GM19395 (cell line): ENCODE measurements around the gene MYO3B.

Experiments
- ATAC-seq: cut with Tn5 transposase; IDR thresholded peaks from one replicate; pipeline ENCODE4 v1.9.1; 2021; ENCODE audit warnings: mild to moderate bottlenecking, moderate library complexity; ENCODE audit not compliant: unreplicated experiment

MYO3B gene

DNA sequence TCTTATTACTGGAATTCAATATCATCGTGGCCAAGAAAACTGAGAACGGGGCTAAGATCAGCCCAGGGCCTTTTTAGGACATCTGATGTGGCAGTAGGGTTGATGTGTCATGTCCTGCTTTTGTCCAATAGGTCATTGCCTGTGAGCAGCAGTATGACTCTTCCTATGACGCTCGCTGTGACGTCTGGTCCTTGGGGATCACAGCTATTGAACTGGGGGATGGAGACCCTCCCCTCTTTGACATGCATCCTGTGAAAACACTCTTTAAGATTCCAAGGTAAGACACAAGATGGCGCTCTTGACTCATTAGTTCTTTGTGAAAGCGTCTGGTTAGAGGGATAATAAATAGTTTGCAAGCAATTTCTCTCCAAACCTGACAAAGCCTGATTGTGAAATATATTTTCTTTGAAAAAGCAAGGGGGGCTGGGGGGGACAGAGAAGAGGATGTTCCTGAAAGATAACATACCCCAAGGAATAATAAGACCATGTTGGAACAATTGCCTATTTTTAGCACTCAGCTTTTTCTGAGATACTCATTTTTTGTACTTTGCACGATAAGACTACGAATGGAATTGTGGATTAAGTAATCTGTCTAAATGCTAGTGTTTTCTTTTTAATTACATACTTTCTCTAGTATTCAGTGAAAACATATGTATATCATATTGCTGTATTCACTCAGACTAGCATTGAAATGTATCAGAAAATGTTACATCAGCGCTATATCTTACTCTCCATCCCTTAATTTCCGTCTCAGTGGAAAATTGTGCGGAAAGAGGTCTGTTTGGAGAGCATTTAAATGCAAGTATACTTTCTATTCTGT, 58.1 kb downstream of the MYO3B start:
- ATAC-seq: no peak

DNA sequence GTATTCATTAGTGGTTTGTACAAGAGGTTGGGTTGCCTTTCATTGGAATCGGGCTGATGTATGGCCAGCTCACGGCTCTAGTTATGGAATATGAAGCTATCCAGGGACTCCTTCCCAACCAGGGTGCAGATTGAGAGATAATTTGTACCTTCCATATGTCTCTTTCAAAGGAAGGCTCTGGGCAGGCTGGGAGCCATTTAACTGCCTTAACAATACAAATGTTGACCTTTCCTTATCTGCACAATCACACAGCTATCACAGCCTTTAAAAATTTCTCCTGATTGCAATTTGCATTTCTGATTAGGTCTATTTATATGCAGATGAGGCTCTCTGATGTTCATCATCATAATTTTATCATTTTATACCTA, 58.7 kb downstream of the MYO3B start:
- no peak for ATAC-seq

DNA sequence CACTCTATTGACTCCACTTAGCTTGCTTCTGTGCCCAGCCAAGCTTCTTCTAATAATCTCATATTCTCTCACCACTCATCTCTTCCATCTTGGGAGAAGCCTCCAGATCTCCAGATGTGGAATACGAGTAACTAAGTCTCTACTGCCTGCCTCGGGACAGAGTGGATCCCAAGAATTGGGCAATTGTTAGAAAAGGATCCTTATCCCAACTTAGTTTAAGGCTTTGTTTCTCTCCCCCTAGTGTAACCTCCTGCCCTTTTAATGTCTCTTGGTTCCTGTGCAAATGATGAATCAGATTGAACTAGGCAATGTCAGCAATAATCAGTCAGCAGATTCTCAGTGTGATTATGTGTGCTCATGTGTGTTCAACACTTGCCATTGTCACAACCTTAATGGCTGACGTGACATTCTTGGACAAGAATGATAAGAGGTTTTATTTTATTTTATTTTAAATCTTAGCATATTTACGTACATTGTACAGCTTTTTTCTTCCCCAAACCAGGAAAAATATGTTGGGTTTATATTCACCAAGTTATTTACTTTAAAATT, 59.7 kb downstream of the MYO3B start:
- ATAC-seq: no peak

DNA sequence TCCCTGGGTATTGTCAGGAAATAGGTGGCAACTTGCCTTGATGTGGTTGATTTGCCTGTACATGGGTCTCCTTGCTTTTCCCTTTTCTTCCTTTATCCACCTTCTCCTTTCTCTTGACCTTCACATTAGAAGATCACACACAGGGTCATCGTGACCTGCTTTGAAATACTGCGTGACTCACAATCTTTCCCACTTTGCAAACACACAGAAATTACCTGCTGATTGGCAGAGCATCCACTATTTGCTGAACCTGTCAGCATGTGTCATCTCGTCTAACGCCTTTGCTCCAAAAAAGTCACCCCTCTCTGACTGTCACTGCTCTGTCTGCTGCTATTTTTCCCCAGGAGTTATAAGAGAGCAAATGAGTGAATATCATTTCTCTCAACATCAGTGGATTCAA, 60.8 kb downstream of the MYO3B start:
- no peak for ATAC-seq

DNA sequence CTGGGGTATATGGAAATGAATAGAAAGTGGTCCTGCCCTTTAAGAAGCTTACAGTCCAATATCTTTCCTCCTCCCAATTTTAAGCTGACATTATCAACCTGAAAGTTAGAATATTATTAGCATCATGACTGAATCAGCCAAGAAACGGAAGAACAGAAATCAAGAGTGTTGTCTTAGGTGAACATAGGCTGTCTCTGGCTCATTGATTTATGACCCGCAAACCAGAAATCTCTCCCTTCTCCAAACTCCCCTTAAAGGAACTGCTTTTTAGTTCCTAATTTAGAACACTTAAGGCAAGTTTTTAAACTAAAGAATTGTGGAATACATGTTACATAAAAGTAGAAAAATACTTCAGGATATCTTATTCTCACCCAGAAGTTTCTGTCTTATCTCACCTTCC, 62.7 kb downstream of the MYO3B start:
- ATAC-seq: no peak

DNA sequence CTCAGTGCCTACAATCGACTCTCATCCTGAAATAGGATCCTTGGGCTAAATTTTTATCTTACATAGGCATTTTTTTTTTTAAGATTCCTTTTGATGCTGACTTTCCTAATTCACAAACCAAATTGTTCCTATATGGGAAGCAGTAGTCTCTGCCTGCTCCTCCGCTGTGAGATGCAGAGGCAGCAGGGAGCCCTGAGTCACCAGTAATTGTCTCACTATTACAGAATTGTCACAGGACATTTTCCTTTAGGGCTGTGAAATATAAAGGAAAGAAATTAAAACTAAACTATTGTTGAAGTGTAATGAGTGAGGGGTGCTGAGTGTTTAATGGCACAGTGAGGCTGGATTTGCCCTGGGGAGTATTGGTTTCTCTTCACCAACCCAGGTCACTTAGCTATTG, 63.8 kb downstream of the MYO3B start:
- ATAC-seq: no peak

DNA sequence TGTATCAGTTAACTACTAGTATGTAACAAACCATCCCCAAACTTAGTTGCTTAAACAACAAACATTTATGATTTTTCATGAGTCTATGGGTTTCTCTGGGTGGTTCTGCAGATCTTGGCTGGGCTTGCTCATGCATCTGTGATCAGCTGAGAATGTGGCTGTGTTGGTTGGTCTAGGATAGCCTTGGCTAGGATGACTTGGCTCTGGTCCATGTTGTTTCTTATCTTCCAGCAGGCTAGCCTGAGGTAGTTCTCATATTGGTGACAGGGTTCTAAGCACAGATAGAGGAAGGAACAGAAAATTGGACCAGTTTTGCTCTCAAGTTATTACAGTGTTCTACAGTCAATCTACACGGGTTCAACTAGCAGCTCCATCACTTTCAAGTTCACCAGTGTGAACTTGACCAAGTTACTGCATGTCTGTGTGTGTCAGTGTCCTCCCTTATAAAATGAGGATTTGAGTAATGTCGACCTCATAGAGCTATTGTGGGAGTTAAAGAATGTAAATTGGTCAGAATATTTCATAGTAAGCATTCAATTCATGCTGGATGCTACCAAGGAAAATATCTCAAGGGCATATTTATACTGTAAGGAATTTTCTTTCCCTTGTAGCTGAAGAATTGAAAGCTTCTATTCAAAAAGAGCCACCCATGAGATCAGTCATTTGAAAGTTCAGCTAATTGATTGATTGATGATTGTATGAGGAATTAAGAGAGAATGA, 65.3 kb downstream of the MYO3B start:
- ATAC-seq: no peak

DNA sequence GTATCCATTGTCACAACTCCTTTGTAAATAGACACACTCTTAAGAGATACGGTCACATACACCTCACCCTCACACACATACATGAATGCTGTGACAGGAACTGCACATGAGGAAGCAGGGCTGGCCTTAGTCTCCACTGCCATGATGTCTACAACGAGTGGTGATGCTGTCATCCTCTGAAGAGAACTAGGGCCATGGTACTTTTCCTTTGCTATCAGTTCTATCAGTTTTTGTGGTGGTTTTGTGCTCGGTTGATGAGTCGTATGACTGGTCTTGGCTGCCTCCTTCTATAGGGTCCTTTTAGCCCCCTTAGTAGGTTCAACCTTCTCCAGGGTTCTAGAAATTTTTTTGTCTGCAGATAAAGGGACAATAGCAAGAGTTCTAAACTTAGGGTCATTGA, 66.0 kb downstream of the MYO3B start:
- ATAC-seq: no peak

DNA sequence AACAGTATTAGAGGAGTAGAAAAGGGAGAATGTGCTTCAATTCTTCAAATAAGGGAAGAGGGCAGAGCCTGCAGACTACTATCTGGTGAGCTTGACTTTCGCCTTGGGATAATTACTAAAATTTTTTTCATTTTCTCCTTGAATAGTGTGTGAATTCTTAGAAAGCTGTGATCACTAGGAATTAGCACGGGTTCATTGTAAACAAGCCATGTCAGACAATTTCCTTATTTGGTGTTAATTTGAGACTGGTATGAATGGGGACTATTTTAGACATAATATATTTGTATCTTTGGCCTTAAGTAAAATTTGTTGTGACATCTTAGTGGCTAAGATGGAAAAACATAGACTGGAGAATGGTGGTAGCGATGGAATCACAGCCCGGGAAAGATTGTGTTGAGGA, 66.6 kb downstream of the MYO3B start:
- ATAC-seq: no peak

DNA sequence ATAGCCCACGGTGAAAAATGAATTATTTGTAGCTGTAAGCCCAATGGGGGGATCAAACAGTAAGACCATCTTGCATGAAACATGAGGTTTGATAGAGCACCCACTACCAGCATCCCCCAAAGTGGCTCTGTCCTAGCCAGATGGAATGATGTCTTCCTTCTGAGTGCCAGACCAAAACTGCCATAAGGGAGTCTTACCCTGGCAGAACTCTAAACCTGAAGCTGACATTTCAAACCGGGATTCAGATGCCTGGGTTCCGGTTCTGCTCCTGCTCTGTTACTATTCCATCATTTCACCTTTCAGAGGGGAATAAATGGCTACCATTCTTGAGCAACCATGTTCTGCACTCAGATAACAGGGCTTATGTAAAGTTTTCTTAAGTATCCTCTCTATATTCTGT, 67.4 kb downstream of the MYO3B start:
- ATAC-seq: no peak

DNA sequence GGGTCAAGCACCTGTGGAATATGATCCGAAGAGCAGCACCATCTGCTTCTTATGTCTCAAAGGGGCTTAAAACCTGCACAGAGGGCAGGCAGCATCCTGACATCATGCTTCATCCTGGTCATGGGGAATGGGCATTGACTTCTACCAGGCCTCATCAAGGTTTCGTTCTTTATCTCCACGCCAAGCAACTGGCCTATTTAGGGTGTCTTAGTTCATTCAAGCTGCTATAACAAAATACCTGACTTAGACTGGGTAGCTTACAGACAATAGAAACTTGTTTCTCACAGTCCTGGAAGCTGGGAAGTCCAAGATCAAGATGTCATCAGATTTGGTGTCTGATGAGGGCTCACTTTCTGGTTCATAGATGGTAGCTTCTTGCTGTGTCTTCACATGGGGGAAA, 69.4 kb downstream of the MYO3B start:
- ATAC-seq: no peak

DNA sequence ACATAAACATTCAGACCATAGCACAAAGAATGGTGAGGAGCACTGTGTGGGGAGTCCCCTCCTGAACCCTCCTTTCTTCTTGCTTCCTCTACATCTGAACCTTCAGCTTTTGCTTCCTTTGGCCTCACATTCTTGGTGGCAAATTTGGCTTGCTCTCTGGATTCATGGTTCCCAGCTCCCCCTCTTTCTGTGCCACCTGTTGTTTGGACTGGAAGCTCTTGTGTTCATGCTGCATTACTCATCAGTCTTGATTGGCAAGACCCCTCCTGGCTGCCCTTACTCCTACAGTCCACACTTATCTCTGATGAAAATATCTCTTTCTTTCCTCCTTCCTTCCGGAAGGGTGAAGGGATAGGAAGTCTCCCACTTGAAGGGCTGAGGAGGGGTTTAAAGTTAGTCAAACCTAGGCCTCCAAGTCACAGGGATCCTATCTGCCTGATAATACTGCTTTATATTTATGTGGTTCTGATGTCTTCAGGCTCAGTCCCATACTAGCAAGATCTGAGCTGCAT, 70.0 kb downstream of the MYO3B start:
- no peak for ATAC-seq

DNA sequence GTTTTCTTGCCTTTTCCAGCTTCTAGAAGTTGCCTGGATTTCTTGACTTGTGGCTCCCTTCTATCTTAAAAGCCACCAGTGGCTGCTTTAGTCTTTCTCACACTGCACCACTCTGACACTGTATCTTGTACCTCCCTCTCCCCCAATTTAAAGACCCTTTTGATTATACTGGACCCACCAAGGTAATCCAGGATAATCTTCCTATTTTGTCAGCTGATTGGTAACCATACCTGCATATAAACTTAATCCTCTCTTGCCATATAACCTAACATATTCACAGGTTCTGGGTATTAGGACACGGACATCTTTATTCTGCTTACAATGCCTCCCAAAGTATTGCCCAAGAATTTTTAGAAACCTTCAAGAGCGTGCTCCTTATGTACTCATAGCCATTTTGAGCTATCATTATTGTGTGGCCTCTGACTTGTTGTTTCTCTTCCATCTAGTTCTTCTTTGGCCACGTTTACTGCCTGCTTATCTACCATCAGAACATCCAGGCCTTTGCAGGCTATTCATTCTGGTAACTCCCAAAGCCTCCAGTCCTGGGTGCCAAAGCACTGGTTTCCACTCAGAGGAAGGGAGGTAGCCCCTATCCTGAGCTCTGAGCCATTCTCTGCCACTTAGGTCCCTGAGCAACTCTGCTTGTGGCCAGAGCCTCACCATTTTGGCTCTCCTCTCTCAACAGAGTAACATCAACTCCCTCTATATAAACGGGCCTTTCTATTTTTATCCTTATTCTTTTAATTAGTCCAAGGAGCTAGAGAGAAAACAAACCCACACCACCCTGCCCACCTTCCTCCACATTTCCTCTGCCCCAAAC, 70.8 kb downstream of the MYO3B start:
- no peak for ATAC-seq

DNA sequence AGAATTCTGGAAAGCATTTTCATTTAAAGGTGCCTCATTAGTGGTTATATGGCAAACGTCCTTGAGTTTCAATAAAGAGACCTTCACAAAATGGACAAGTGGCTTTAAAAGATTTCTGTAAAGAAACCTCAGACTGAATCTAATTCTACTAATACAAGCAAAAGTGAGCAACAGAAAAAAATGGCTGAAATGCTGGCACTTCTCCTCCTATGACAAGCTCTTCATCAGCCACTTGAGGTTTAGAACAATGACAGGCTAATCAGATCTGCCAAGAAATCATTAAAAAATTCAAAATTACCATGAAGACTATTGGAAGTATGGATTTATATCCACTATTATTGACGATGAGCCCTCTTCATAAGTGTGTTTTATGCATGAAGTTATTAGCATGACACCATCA, 71.8 kb downstream of the MYO3B start:
- no peak for ATAC-seq

DNA sequence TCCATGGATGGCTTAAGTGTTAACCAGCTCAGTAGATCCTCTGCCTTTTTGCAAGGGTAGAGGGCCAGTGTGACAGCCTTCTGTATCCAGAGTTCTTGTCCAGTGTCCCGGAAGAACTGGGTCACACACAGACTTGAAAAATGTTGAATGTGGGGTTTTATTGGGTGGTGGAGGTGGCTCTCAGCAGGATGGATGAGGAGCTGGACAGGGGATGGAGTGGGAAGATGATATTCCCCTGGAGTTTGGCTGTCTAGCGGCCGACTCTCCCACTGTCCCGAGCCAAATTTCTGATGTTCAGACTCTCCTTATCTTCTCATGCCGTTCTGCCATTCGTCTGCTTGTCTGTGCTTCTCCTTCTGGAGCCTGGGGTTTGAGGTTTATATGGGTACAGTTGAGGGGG, 72.6 kb downstream of the MYO3B start:
- ATAC-seq: no peak

DNA sequence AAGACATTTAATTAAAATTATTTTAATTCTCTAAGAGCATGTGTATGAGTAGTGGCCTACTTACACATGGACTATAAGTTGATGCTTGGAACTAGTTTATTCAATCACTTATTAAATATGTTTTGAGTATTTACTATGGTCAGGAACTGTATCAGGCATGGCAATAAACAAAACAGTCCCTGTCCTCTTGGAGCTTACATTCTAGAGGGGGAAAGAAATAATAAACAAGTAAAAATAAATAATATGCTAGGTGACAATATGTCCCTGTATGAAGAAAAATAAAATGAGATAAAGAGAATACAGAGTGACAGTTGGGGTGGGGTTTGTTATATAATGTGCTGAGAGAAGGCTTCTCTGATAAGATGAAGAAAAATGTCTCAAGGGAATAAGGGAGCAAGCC, 74.5 kb downstream of the MYO3B start:
- ATAC-seq: no peak

DNA sequence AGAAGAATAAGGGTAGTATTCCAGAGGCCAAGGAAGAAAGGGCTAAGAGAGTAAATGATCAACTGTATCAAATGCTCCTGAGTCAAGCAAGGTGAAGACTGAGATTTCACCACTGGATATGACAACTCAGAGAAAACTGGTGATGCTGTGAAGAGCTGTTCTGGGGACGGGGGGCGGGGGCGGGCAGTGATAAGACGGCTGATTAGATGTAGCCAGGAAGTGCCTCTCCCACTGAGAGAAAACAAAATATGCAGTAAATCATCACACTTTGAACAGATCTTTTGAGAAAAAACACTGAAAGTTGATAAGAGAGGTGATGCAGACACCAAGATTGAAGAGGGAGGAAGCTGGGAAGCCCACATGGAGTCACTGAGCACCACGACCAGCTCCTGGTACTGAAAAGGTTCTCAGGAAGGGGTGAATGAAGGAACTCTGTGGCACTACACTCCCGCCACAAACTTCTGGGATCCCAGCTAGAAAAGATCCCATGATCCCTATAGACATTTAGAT, 75.8 kb downstream of the MYO3B start:
- ATAC-seq: no peak

DNA sequence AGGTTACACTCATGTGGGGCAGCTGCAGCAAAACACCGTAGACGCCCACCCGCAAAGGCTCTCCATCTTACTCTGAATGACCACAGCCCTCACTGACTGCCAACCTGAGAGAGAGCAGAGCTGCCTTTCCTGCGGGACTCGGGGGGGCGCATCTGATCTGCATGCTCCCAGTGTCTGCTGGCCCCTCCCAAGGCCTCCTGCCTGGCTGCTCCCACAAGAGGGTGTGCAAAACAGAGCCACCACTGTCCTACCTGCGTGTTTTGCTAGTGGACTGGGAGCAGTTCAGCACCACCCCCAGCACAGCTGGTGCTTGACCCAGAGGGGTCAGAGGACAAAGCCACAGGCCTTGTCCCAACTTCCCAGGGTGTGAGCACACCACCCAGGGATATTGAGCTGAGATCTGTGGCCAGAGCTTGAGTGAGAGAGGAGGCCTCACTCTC, 76.4 kb downstream of the MYO3B start:
- ATAC-seq: no peak

DNA sequence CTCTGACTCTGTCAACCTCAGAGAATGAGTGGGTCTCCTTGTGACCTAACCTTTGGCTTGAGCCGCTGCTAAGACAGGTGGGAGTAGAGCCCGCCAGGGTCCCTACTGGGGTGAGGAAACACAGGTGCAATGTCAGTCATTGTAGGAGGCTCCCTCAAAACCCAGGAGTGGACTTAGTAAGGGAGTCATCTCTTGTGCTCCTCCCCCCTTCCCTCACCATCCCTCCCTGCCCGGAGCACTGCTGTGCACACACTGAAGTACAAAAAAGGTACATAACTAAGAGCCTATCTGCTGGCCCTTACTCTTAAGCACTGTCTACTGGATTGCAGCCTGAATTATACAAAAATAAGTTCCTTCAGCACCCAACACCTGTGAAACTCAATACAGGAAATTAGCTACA, 77.2 kb downstream of the MYO3B start:
- no peak for ATAC-seq

DNA sequence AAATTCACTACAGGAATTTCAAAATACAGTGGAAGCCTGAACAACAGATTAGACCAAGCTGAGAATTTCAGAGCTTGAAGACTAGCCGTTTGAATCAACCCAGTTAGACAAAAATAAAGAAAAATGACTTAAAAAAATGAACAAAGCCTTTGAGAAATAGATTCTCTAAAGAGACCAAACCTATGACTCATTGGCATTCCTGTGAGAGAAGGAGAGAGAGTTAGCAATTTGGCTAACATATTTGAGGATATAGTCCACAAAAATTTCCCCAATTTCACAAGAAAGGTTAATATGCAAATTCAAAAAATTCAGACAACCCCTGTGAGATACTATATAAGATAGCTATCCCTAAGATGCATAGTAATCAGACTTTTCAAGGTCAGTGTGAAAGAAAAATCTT, 78.0 kb downstream of the MYO3B start:
- no peak for ATAC-seq

DNA sequence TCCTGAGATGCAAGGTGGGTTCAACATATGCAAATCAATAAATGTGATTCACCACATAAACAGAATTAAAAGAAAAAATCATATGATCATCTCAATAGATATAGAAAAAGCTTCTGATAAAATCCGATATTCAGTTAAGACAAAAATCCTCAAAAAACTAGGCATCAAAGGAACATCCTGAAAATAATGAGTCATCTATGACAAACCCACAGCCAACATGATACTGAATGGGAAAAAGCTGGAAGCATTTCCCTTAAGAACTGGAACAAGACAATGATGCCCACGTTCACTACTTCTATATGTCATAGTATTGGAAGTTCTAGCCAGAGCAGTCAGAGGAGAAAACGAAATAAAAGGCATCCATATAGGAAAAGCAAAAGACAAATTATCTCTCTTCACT, 80.4 kb downstream of the MYO3B start:
- no peak for ATAC-seq
